Aorta (tissue), 5 donors: ENCODE measurements around the gene LDLRAD4. TPM values are rescaled to one million over a fixed set of nuclear protein-coding genes. Genes with fewer than 3 reads are reported as not detected.

Experiments
- ATAC-seq: fragments of 200-7000 bp; cut with Tn5 transposase; one replicate; pipeline ENCODE4 v1.9.1; 2022; ENCODE audit warnings: moderate library complexity; ENCODE audit not compliant: low FRiP score
- DNase-seq, 2 donors: peaks; one replicate each; pipeline ENCODE4 v3.0.0-alpha.2; 2020
- H3K27ac ChIP-seq, 2 donors: one replicate each; pipeline ENCODE4 v1.5.1; 2013; ENCODE audit warnings: low read length in 2 of 2, mild to moderate bottlenecking in 2 of 2, moderate library complexity in 2 of 2, control low read depth in 1 of 2, inconsistent platforms in 1 of 2, low read depth in 1 of 2
- H3K27me3 ChIP-seq, 2 donors: one replicate each; pipeline ENCODE4 v1.6.1; 2013; ENCODE audit warnings: control low read depth in 1 of 2, low read length in 1 of 2, mild to moderate bottlenecking in 1 of 2, moderate library complexity in 1 of 2; ENCODE audit not compliant: insufficient read depth in 2 of 2, control insufficient read depth in 1 of 2
- H3K36me3 ChIP-seq, 2 donors: one replicate each; pipeline ENCODE4 v1.6.1; 2013; ENCODE audit warnings: control low read depth in 1 of 2, low read length in 1 of 2, mild to moderate bottlenecking in 1 of 2; ENCODE audit not compliant: insufficient read depth in 2 of 2, control insufficient read depth in 1 of 2
- H3K4me1 ChIP-seq, 2 donors: one replicate each; pipeline ENCODE4 v1.6.1; 2013; ENCODE audit warnings: low read length in 2 of 2, control low read depth in 1 of 2, mild to moderate bottlenecking in 1 of 2, moderate library complexity in 1 of 2; ENCODE audit not compliant: insufficient read depth in 2 of 2, control insufficient read depth in 1 of 2
- H3K4me3 ChIP-seq, 2 donors: one replicate each; pipeline ENCODE4 v1.5.1; 2013; ENCODE audit warnings: low read length in 2 of 2, control low read depth in 1 of 2, mild to moderate bottlenecking in 1 of 2
- H3K9me3 ChIP-seq: one replicate; pipeline ENCODE4 v1.6.1; 2013; ENCODE audit warnings: mild to moderate bottlenecking, low read length; ENCODE audit not compliant: control insufficient read depth
- WGBS, 2 donors: extraction: QIAGEN DNeasy Blood & Tissue Kit; methylation state at CpG; one replicate each; pipeline ENCODE4 v1.1.7; 2013; 5-methylcytosine and 5-hydroxymethylcytosine counted together
- intact Hi-C, 2 donors: fragments of 100-400 bp; cut with DNase I; formaldehyde crosslinking; loops; one replicate each; pipeline versions ENCODE4 v1.14.2 to v1.15.0; 2022
- polyA plus RNA-seq, 2 donors: library from polyadenylated mRNA; stranded (reverse); fragments of 200-250 nt; gene quantifications; one replicate each; pipeline ENCODE4 v1.2.3, GENCODE V29; 2013
- total RNA-seq, 2 donors: library from RNA; stranded (reverse); fragmentation: NEBNext Ultra II Directional; extraction: Animal tissue kit (Norgen Biotek cat#: 25700); gene quantifications; one replicate each; pipeline ENCODE4 v1.2.1, GENCODE V29; 2021
- donor health status: healthy with polysubstance abuse.
- donor health status: Bipolar disorder and iron deficiency.
- donor health status: DM: no; HTN: no; CAD: no.
- donor health status: DM: no; HTN: no; CAD: no.
- donor health status: DM: yes; HTN: yes; CAD: no.

LDLRAD4 gene
- total and polyA plus RNA-seq, 4 donors, result 7.0 to 112 (median 36.9) TPM

GRCh38 chr18:13191779-13192178 lies 26.8 kb upstream of the LDLRAD4 start:
- WGBS, 2 donors, result 15 to 19% methylated on average over 7 of the region's 7 CpGs
- H3K4me3 ChIP-seq, result no peak overlapping the region
- DNase-seq (no peak), ATAC-seq (no peak)
- H3K36me3 ChIP-seq, result no peaks in the 10 kb centered on the region
- no peaks in the 10 kb centered on the region for H3K27me3 ChIP-seq
- intact Hi-C loops, result no loop called here
- peaks cover 3% of the 10 kb centered on the region for H3K9me3 ChIP-seq
- H3K27ac ChIP-seq, result no peak overlapping the region
- H3K4me1 ChIP-seq, result no peaks in the 10 kb centered on the region

DNA sequence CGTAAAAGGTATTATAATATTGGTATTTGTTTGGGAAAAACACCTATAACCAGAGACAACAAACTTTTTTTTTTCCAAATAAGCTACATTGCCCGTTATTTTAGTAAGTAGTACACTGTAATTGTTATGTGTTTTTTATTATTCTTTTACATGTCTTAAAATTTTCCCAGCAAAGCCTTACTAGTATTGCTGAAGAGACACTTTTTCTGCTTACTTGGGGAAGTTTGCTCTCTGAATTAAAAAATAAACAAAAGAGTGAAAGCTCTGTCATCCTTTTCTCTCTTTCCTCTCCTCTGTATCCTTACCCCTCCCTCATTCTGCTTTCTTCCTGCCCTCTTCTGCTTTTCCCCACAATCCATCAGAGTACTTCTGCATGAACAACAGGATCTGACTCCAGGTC lies 25.6 kb upstream of the LDLRAD4 start:
- 85 to 89% methylated on average over 2 of the region's 2 CpGs for WGBS, 2 donors
- H3K27me3 ChIP-seq, result no peaks in the 10 kb centered on the region
- H3K27ac ChIP-seq, result no peak overlapping the region
- H3K4me3 ChIP-seq, result no peak overlapping the region
- no peaks in the 10 kb centered on the region for H3K36me3 ChIP-seq
- no peaks in the 10 kb centered on the region for H3K4me1 ChIP-seq
- ATAC-seq, result no peak
- H3K9me3 ChIP-seq, result peaks cover 3% of the 10 kb centered on the region
- no peak for DNase-seq
- intact Hi-C loops, result no loop called here

DNA sequence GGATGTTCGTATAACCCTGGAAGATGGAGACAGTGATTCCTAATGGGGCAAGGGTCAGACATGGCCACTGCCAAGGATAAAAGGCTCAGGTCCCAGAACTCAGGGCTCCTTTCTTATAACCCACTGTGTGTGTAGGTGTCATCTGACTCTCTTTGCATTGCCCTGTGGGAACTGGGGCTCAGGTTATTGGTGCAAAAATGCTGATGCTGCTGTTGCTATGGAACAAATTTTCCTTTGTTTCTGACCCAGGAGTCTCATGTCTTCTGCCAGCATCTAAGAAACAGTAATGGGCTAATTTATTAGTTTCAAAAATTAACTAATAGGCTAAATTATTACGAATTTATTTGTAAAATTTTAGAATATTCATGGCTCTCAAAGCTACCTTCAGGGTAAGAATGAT lies 24.3 kb upstream of the LDLRAD4 start:
- peaks cover 4% of the 10 kb centered on the region for H3K9me3 ChIP-seq
- H3K4me3 ChIP-seq, result no peak overlapping the region
- DNase-seq (no peak), ATAC-seq (no peak)
- H3K27ac ChIP-seq, result no peak overlapping the region
- no peaks in the 10 kb centered on the region for H3K4me1 ChIP-seq
- intact Hi-C loops, result no loop called here
- 70 to 89% methylated on average over 2 of the region's 2 CpGs for WGBS, 2 donors
- H3K36me3 ChIP-seq, result no peaks in the 10 kb centered on the region
- no peaks in the 10 kb centered on the region for H3K27me3 ChIP-seq

DNA sequence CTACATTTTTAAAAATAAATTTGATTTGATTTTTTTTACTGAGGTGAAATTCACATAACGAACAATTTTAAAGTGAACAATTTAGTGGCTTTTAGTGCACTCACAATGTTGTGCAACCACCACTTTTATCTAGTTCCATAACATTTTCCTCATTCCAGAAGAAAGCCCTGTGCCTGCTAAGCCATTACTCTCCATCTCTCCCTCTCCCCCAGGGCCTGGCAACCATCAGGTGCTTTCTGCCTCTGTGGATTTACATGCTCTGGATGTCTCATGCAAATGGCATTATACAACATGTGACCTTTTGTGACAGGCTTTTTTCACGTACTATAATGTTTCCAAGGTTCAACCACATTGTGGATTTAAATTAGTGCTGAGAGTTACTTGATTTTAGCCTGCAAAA lies 19.9 kb upstream of the LDLRAD4 start:
- 89 to 93% methylated on average over 2 of the region's 2 CpGs for WGBS, 2 donors
- H3K36me3 ChIP-seq, result no peaks in the 10 kb centered on the region
- no peak for DNase-seq

GRCh38 chr18:13199169-13199568 lies 19.4 kb upstream of the LDLRAD4 start:
- Histone ChIP-seq H3K27me3 (no peaks in the 10 kb centered on the region), H3K36me3 (no peaks in the 10 kb centered on the region), H3K4me1 (no peaks in the 10 kb centered on the region), H3K4me3 (no peak overlapping the region), H3K9me3 (peaks cover 4% of the 10 kb centered on the region), H3K27ac (no peak overlapping the region)
- ATAC-seq (no peak), DNase-seq (no peak)
- intact Hi-C loops, result no loop called here
- WGBS, 2 donors, result 82 to 84% methylated on average over 3 of the region's 3 CpGs

More for the DNA sequence above, 19.9 kb upstream of the LDLRAD4 start:
- Histone ChIP-seq H3K4me1 (no peaks in the 10 kb centered on the region), H3K27me3 (no peaks in the 10 kb centered on the region), H3K9me3 (peaks cover 6% of the 10 kb centered on the region), H3K4me3 (no peak overlapping the region), H3K27ac (no peak overlapping the region)
- intact Hi-C loops, result no loop called here
- ATAC-seq, result no peak

DNA sequence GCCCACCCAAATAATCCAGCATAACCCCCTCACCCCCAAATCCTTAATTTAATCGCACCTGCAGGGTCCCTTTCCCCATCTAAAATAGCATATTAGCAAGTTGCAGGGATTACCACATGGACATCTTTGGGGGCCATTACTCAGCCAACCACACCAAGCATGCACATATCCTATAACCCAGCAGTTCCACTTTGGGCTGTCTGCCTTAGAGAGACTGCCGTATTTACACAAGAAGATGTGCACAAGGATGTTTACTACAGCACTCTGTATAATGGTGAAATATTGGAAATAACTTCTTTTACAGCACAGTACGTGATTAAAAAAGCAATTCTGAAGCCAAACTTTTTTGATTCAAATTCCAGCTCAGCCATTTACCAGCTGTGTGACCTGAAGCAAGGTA lies 17.3 kb upstream of the LDLRAD4 start:
- intact Hi-C loops, result no loop called here
- no peak for DNase-seq
- H3K27ac ChIP-seq, result no peak overlapping the region
- WGBS, 2 donors, result 75 to 83% methylated on average over 3 of the region's 3 CpGs
- no peaks in the 10 kb centered on the region for H3K36me3 ChIP-seq
- H3K27me3 ChIP-seq, result no peaks in the 10 kb centered on the region
- peaks cover 3% of the 10 kb centered on the region for H3K9me3 ChIP-seq
- ATAC-seq, result no peak
- no peak overlapping the region for H3K4me3 ChIP-seq
- H3K4me1 ChIP-seq, result no peaks in the 10 kb centered on the region

DNA sequence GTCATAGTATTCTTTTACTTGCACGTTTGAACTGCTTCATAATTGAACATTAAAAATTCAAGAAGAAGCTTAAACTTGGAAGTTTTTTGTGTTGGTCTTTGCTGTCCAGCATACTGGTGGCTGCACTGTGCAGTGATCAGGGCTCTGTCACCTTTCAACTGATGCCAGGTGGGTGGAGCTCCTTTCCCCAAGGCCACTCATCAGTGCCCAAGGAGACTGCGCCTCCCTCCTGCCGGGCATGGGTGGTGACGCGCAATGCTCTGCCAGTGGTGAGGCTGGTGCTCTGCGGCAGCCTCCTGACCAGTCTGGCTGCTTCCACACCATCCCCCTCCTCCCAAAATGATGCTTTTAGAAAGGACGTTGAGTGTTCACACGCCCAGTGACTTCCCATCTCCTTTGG lies 16.0 kb upstream of the LDLRAD4 start:
- intact Hi-C loops, result no loop called here

DNA sequence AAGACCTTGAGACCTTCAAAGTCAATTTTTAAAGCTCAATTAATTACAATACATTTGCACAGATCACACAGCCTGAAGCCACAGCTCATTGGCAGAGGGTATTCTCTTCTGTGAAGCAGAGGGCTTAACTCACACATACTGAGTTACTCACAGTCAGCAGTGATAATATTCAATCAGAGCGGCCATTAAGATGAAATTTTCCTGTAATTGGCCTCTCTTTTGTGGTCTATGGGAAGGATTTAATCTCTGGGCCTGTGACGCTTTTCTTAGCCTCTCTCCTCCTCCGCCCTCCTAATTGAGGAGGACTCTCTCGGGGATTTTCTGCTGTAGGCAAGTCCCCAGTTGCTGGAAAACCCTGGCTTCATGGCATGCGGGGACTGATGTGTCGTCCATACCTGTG lies 12.3 kb upstream of the LDLRAD4 start:
- Histone ChIP-seq H3K27ac (no peak overlapping the region), H3K4me1 (no peaks in the 10 kb centered on the region), H3K4me3 (no peak overlapping the region), H3K36me3 (no peaks in the 10 kb centered on the region), H3K27me3 (no peaks in the 10 kb centered on the region), H3K9me3 (no peaks in the 10 kb centered on the region)
- WGBS, 2 donors, result 83 to 97% methylated on average over 6 of the region's 6 CpGs
- intact Hi-C loops, result no loop called here
- DNase-seq (no peak), ATAC-seq (no peak)

More for the DNA sequence above, 16.0 kb upstream of the LDLRAD4 start:
- Histone ChIP-seq H3K9me3 (peaks cover 3% of the 10 kb centered on the region), H3K27me3 (no peaks in the 10 kb centered on the region), H3K27ac (no peak overlapping the region), H3K4me1 (no peaks in the 10 kb centered on the region), H3K36me3 (no peaks in the 10 kb centered on the region), H3K4me3 (no peak overlapping the region)
- ATAC-seq (no peak), DNase-seq (no peak)
- 82 to 89% methylated on average over 8 of the region's 8 CpGs for WGBS, 2 donors

DNA sequence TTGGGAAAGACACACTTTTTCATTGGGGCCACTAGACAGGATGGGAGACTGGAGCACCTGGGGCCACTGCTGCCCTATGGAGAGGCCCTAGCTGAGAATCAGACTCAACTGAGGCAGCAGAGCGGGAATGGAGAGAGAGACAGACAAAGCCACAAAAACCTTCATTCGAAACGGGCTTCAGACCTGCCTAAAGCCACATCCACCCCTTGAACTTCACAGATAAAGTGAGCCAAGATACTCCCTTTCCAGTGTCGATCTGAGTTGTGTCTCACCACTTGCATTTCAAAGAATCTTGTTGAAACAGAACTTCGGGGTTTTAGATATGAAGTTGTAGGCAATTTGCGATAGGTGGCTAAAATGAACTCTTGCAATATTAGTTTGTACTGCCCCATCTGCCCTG lies 11.3 kb upstream of the LDLRAD4 start:
- 95% methylated on average over 6 of the region's 6 CpGs for WGBS, 2 donors

More for the DNA sequence above, 11.3 kb upstream of the LDLRAD4 start:
- H3K27ac ChIP-seq, result no peak overlapping the region
- no peak overlapping the region for H3K4me3 ChIP-seq
- ATAC-seq (no peak), DNase-seq (no peak)
- H3K4me1 ChIP-seq, result no peaks in the 10 kb centered on the region
- H3K27me3 ChIP-seq, result no peaks in the 10 kb centered on the region
- H3K9me3 ChIP-seq, result no peaks in the 10 kb centered on the region
- no peaks in the 10 kb centered on the region for H3K36me3 ChIP-seq
- intact Hi-C loops, result no loop called here
